ENCODE data around the gene SS18.

SS18 gene

GRCh38 chr18:26071020-26071419, 19.4 kb downstream of the SS18 start:
- FAIRE-seq, result no peak

- no peak for FAIRE-seq
Measured at GRCh38 chr18:26059357-26059756, 31.1 kb downstream of the SS18 start.

GRCh38 chr18:26057344-26057773, 33.1 kb downstream of the SS18 start:
- FAIRE-seq, result no peak

GRCh38 chr18:26056291-26056690, 34.1 kb downstream of the SS18 start:
- no peak for FAIRE-seq

GRCh38 chr18:26052505-26052904, 37.9 kb downstream of the SS18 start:
- no peak for FAIRE-seq

GRCh38 chr18:26051843-26052242, 38.6 kb downstream of the SS18 start:
- FAIRE-seq, result peak; percentile 26

GRCh38 chr18:26046419-26047077, 43.9 kb downstream of the SS18 start:
- FAIRE-seq, result no peak

- no peak for FAIRE-seq
Measured at GRCh38 chr18:26044807-26045206, 45.6 kb downstream of the SS18 start.

- FAIRE-seq, result no peak
Measured at GRCh38 chr18:26040051-26040656, 50.3 kb downstream of the SS18 start.

- no peak for FAIRE-seq
Measured at GRCh38 chr18:26039203-26039602, 51.2 kb downstream of the SS18 start.

GRCh38 chr18:26036635-26037034, 53.8 kb downstream of the SS18 start:
- no peak for FAIRE-seq

GRCh38 chr18:26034850-26035497, 55.4 kb downstream of the SS18 start:
- no peak for FAIRE-seq

- no peak for FAIRE-seq
Measured at GRCh38 chr18:26022585-26022984, 67.8 kb downstream of the SS18 start.

GRCh38 chr18:26021061-26021754, 69.2 kb downstream of the SS18 start:
- no peak for FAIRE-seq

GRCh38 chr18:26017929-26018328, 72.5 kb downstream of the SS18 start:
- peak; percentile 62 for FAIRE-seq

- FAIRE-seq, result no peak
Measured at GRCh38 chr18:26014462-26014861, 76.0 kb downstream of the SS18 start.

GRCh38 chr18:26008619-26009018, 81.8 kb downstream of the SS18 start:
- FAIRE-seq, result no peak

- no peak for FAIRE-seq
Measured at GRCh38 chr18:26008096-26008495, 82.3 kb downstream of the SS18 start.

GRCh38 chr18:26005950-26006349, 84.5 kb downstream of the SS18 start:
- FAIRE-seq, result peak; percentile 29

- no peak for FAIRE-seq
Measured at GRCh38 chr18:26004832-26005231, 85.6 kb downstream of the SS18 start.

- FAIRE-seq, result no peak
Measured at GRCh38 chr18:26003817-26004216, 86.6 kb downstream of the SS18 start.

GRCh38 chr18:26003356-26003755, 87.1 kb downstream of the SS18 start:
- no peak for FAIRE-seq

GRCh38 chr18:26002375-26002910, 88.0 kb downstream of the SS18 start:
- FAIRE-seq, result no peak

All from TTC549 (cell line).